ENCODE results near the gene TMEM119.
A peak's percentile ranks its signal among the peaks of the same experiment; 100 is the strongest.
"Not testable (repeated sequence)": the region's sequence is repeated elsewhere in the genome, so short reads cannot be mapped to it uniquely, and the experiment has no call there.

The TMEM119 gene

GRCh38 chr12:108581311-108582227 lies 16.3 kb downstream of the TMEM119 start:
- no peak for DNase-seq

GRCh38 chr12:108580531-108580930 lies 17.4 kb downstream of the TMEM119 start:
- no peak for DNase-seq

GRCh38 chr12:108578813-108579212 lies 19.1 kb downstream of the TMEM119 start:
- DNase-seq = no peak

- DNase-seq = no peak
Measured at GRCh38 chr12:108578264-108578663, 19.6 kb downstream of the TMEM119 start.

GRCh38 chr12:108577458-108577857 lies 20.4 kb downstream of the TMEM119 start:
- DNase-seq = no peak

- DNase-seq = no peak
Measured at GRCh38 chr12:108576660-108577234, 21.1 kb downstream of the TMEM119 start.

GRCh38 chr12:108575199-108575912 lies 22.5 kb downstream of the TMEM119 start:
- DNase-seq = no peak

GRCh38 chr12:108574276-108574675 lies 23.6 kb downstream of the TMEM119 start:
- DNase-seq = not testable (repeated sequence)

GRCh38 chr12:108573317-108573716 lies 24.6 kb downstream of the TMEM119 start:
- no peak for DNase-seq

GRCh38 chr12:108572166-108572790 lies 25.6 kb downstream of the TMEM119 start:
- DNase-seq = no peak

- no peak for DNase-seq
Measured at GRCh38 chr12:108571609-108572165, 26.2 kb downstream of the TMEM119 start.

- no peak for DNase-seq
Measured at GRCh38 chr12:108570743-108571608, 26.9 kb downstream of the TMEM119 start.

- DNase-seq = no peak
Measured at GRCh38 chr12:108568338-108569154, 29.3 kb downstream of the TMEM119 start.

GRCh38 chr12:108567406-108568337 lies 30.2 kb downstream of the TMEM119 start:
- no peak for DNase-seq

GRCh38 chr12:108566452-108566851 lies 31.4 kb downstream of the TMEM119 start:
- DNase-seq = no peak

GRCh38 chr12:108565976-108566375 lies 31.9 kb downstream of the TMEM119 start:
- DNase-seq = peak; percentile 57

- DNase-seq = no peak
Measured at GRCh38 chr12:108565146-108565545, 32.7 kb downstream of the TMEM119 start.

- DNase-seq = no peak
Measured at GRCh38 chr12:108564724-108565123, 33.2 kb downstream of the TMEM119 start.

GRCh38 chr12:108563804-108564151 lies 34.1 kb downstream of the TMEM119 start:
- no peak for DNase-seq
